ENCODE results near the gene MGAT4B. TPM values are rescaled to one million over a fixed set of nuclear protein-coding genes. Genes with fewer than 3 reads are reported as not detected.

Gene MGAT4B
- total and polyA plus RNA-seq, 2 of the 13 experiments (the other 11 are each of a cell fraction or from before 2014, with no cell fraction given): 93.5 to 130 TPM

GRCh38 chr5:179821298-179822058 lies 14.8 kb upstream of the MGAT4B start (continued):
- no peak for TF ChIP-seq ZHX2 (IDR thresholded peaks at IDR 0.05; ENCODE audit: low read depth)
- TF ChIP-seq ZHX2 (CRISPR knock-in tag; IDR thresholded peaks at IDR 0.05; ENCODE audit: borderline replicate concordance): no peak
- no peak for TF ChIP-seq NFE2L1 (CRISPR knock-in tag; IDR thresholded peaks at IDR 0.05; ENCODE audit: borderline replicate concordance)
- no peak for TF ChIP-seq CAMTA2 (CRISPR knock-in tag; IDR thresholded peaks at IDR 0.05; ENCODE audit: borderline replicate concordance)
- TF ChIP-seq ARNT (IDR thresholded peaks at IDR 0.05): no peak
- TF ChIP-seq, protein P1, sequence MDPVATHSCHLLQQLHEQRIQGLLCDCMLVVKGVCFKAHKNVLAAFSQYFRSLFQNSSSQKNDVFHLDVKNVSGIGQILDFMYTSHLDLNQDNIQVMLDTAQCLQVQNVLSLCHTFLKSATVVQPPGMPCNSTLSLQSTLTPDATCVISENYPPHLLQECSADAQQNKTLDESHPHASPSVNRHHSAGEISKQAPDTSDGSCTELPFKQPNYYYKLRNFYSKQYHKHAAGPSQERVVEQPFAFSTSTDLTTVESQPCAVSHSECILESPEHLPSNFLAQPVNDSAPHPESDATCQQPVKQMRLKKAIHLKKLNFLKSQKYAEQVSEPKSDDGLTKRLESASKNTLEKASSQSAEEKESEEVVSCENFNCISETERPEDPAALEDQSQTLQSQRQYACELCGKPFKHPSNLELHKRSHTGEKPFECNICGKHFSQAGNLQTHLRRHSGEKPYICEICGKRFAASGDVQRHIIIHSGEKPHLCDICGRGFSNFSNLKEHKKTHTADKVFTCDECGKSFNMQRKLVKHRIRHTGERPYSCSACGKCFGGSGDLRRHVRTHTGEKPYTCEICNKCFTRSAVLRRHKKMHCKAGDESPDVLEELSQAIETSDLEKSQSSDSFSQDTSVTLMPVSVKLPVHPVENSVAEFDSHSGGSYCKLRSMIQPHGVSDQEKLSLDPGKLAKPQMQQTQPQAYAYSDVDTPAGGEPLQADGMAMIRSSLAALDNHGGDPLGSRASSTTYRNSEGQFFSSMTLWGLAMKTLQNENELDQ (CRISPR knock-in tag; IDR thresholded peaks at IDR 0.05; ENCODE audit: borderline replicate concordance): no peak
- TF ChIP-seq STAG1 (CRISPR knock-in tag; IDR thresholded peaks at IDR 0.05): no peak
- no peak for TF ChIP-seq ETV6 (CRISPR knock-in tag; conservative IDR thresholded peaks at IDR 0.05)
- TF ChIP-seq NONO (IDR thresholded peaks at IDR 0.05): no peak
- 0 out of 2 replicates have a peak, but pooled peaks have one; percentile 21 for TF ChIP-seq NONO (CRISPR knock-in tag; conservative IDR thresholded peaks at IDR 0.05)
- no peak for TF ChIP-seq RFXANK (CRISPR knock-in tag; IDR thresholded peaks at IDR 0.05)
- TF ChIP-seq, protein P2, sequence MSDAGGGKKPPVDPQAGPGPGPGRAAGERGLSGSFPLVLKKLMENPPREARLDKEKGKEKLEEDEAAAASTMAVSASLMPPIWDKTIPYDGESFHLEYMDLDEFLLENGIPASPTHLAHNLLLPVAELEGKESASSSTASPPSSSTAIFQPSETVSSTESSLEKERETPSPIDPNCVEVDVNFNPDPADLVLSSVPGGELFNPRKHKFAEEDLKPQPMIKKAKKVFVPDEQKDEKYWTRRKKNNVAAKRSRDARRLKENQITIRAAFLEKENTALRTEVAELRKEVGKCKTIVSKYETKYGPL (CRISPR knock-in tag; IDR thresholded peaks at IDR 0.05): no peak
- no peak for TF ChIP-seq PHF5A (CRISPR knock-in tag; IDR thresholded peaks at IDR 0.05; ENCODE audit: low read depth, unreplicated experiment)
- TF ChIP-seq, protein P3, sequence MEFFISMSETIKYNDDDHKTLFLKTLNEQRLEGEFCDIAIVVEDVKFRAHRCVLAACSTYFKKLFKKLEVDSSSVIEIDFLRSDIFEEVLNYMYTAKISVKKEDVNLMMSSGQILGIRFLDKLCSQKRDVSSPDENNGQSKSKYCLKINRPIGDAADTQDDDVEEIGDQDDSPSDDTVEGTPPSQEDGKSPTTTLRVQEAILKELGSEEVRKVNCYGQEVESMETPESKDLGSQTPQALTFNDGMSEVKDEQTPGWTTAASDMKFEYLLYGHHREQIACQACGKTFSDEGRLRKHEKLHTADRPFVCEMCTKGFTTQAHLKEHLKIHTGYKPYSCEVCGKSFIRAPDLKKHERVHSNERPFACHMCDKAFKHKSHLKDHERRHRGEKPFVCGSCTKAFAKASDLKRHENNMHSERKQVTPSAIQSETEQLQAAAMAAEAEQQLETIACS (CRISPR knock-in tag; IDR thresholded peaks at IDR 0.05): no peak
- TF ChIP-seq CBX2 (IDR thresholded peaks at IDR 0.05; ENCODE audit: low read depth, low read length): no peak
- no peak for TF ChIP-seq CBX2 (CRISPR knock-in tag; IDR thresholded peaks at IDR 0.05; ENCODE audit: low read depth)
- no peak for TF ChIP-seq ZNF605 (CRISPR knock-in tag; IDR thresholded peaks at IDR 0.05)
- TF ChIP-seq ZNF367 (CRISPR knock-in tag; IDR thresholded peaks at IDR 0.05; ENCODE audit: borderline replicate concordance): no peak
- TF ChIP-seq ZNF746 (CRISPR knock-in tag; IDR thresholded peaks at IDR 0.05): 0 out of 2 replicates have a peak, but pooled peaks have one; percentile 11
- TF ChIP-seq MAFF (IDR thresholded peaks at IDR 0.05; ENCODE audit: low read depth, low read length): no peak
- no peak for TF ChIP-seq ZNF354B (CRISPR knock-in tag; IDR thresholded peaks at IDR 0.05)

All from HepG2 (cell line).